Thyroid gland (tissue), 4 donors: ENCODE measurements around the gene DGAT2. TPM values are rescaled to one million over a fixed set of nuclear protein-coding genes. Genes with fewer than 3 reads are reported as not detected.

ENCODE experiments used
- DNase-seq, 2 donors: peaks; one replicate each; pipeline ENCODE4 v3.0.0-alpha.2; 2019
- H3K27ac ChIP-seq, 3 donors: fragments of 200-600 bp; sonication (generic); 1 replicate in 2 of 3; 2 replicates in 1 of 3; pipeline ENCODE4 v1.5.1; 2016 to 2019; ENCODE audit warnings: mild to moderate bottlenecking in 1 of 3, moderate library complexity in 1 of 3
- H3K27me3 ChIP-seq: fragments of 200-600 bp; sonication (generic); one replicate; pipeline ENCODE4 v1.5.1; 2019
- H3K36me3 ChIP-seq, 2 donors: fragments of 200-600 bp; sonication (generic); one replicate each; pipeline ENCODE4 v1.5.1; 2016 to 2019
- H3K4me1 ChIP-seq, 2 donors: fragments of 200-600 bp; sonication (generic); one replicate each; pipeline ENCODE4 v1.5.1; 2017 to 2019
- H3K4me3 ChIP-seq, 3 donors: fragments of 200-600 bp; sonication (generic); replicated peaks in 1 of 3; 1 replicate in 2 of 3; 2 replicates in 1 of 3; pipeline ENCODE4 v1.5.1; 2016; ENCODE audit warnings: mild to moderate bottlenecking in 1 of 3
- H3K9me3 ChIP-seq: fragments of 200-600 bp; sonication (generic); one replicate; pipeline ENCODE4 v1.5.1; 2017
- POLR2A ChIP-seq, 2 donors: fragments of 450-650 bp; IDR thresholded peaks; one replicate each; pipeline ENCODE4 v1.6.1; 2017; ENCODE audit warnings: antibody characterized with exemption in 2 of 2, mild to moderate bottlenecking in 2 of 2, moderate library complexity in 1 of 2
- WGBS, 2 donors: methylation state at CpG; one replicate each; pipeline ENCODE4 v1.1.5; 2017; 5-methylcytosine and 5-hydroxymethylcytosine counted together
- intact Hi-C: fragments of 100-400 bp; cut with DNase I; formaldehyde crosslinking; loops from one replicate; pipeline ENCODE4 v1.15.1; 2023
- total RNA-seq, 4 donors: library from RNA; depleted of rRNA; stranded (reverse); fragments of >200 nt; gene quantifications; one replicate each; pipeline ENCODE4 v1.2.3, GENCODE V29; 2016
- TF ChIP-seq, protein P1 (sequence below), 6 experiments: fragments of 200-600 bp in 3 of 6; fragments of 450-650 bp in 3 of 6; sonication (generic) in 3 of 6; IDR thresholded peaks; one replicate each; pipeline ENCODE4 v1.5.1; 2016 to 2019; ENCODE audit warnings: antibody characterized with exemption in 6 of 6, mild to moderate bottlenecking in 2 of 6, inconsistent platforms in 1 of 6, moderate library complexity in 1 of 6

The DGAT2 gene
- total RNA-seq, 4 donors from 2014 or later = 9.9 to 20.7 (median 16.3) TPM

DNA sequence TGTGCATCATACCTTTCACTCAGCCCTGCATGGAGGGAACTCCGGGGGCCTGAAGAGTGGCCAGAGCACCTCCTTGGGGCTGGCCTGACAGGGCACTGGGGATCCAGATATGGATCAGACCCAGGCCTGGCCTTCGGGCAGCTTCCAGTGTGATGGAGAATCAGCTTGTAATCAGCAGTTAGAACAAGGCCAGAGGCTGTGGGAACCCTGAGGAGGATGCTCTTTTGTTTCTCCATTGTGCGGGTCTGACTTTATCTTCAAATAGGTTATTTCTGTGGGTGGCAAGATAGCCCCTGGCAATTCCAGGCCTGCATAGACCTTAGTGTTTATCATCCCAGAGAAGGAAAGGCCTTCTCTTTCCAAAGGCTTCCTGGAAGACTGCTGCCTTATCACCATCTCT is 12.3 kb downstream of the DGAT2 start:
- TF ChIP-seq, protein P1, sequence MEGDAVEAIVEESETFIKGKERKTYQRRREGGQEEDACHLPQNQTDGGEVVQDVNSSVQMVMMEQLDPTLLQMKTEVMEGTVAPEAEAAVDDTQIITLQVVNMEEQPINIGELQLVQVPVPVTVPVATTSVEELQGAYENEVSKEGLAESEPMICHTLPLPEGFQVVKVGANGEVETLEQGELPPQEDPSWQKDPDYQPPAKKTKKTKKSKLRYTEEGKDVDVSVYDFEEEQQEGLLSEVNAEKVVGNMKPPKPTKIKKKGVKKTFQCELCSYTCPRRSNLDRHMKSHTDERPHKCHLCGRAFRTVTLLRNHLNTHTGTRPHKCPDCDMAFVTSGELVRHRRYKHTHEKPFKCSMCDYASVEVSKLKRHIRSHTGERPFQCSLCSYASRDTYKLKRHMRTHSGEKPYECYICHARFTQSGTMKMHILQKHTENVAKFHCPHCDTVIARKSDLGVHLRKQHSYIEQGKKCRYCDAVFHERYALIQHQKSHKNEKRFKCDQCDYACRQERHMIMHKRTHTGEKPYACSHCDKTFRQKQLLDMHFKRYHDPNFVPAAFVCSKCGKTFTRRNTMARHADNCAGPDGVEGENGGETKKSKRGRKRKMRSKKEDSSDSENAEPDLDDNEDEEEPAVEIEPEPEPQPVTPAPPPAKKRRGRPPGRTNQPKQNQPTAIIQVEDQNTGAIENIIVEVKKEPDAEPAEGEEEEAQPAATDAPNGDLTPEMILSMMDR (IDR thresholded peaks at IDR 0.05) = no peak
- no peak for TF ChIP-seq POLR2A (IDR thresholded peaks at IDR 0.05)
- Histone ChIP-seq H3K27ac (no peak overlapping the region), H3K36me3 (no peaks in the 10 kb centered on the region), H3K9me3 (no peaks in the 10 kb centered on the region), H3K27me3 (no peaks in the 10 kb centered on the region), H3K4me3 (no peak overlapping the region), H3K4me1 (no peaks in the 10 kb centered on the region)
- intact Hi-C loops = no loop called here
- WGBS, 2 donors = 92 to 100% methylated on average over 1 to 3 of the region's 3 CpGs
- DNase-seq = no peak

DNA sequence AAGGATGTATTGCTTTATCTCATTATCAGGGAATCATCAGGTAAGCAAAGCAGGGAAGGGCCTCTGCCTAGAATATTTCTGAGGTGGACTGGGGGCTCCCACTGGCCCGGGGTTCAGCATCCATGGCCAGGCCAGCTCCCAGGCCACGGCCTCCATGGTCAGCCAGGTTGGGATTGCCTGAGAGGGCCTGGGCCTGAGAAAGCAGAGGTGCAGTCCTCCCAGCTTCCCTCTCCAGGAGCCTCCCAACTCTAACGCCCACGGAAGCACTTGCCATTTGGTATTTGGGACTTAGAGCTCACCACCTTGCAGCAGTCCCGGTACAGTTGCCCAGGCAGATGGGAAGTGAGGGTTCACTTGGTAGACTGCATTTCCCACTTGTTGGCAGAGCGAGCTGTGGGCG is 12.7 kb downstream of the DGAT2 start:
- WGBS, 2 donors = 97 to 98% methylated on average over 5 to 7 of the region's 7 CpGs
- intact Hi-C loops = no loop called here
- H3K27me3 ChIP-seq = no peaks in the 10 kb centered on the region
- TF ChIP-seq POLR2A (IDR thresholded peaks at IDR 0.05) = no peak
- TF ChIP-seq, protein P1 (IDR thresholded peaks at IDR 0.05) = no peak
- DNase-seq = no peak
- no peaks in the 10 kb centered on the region for H3K9me3 ChIP-seq
- no peaks in the 10 kb centered on the region for H3K4me1 ChIP-seq
- no peak overlapping the region for H3K27ac ChIP-seq
- H3K4me3 ChIP-seq = no peak overlapping the region
- no peaks in the 10 kb centered on the region for H3K36me3 ChIP-seq

DNA sequence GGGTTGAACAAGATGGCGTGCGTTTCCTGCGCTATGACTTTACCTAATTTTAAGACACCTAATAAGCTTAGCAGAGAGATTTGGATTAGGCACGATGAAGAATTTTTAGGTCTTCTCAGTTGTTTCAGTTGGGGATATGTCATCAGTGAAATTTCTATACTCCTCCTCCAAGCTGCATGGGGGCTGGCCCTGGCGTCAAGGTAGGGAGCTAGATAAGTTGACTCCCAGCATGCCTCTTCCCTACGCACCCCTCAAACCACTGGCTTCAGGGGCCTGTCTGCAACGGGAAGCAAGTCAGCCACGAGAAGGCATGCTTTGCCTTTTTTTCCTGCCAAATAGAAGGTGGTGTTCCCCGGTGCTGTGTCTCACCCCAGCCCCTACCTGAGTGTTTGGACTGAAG is 13.3 kb downstream of the DGAT2 start:
- Histone ChIP-seq H3K4me3 (no peak overlapping the region), H3K27me3 (no peaks in the 10 kb centered on the region), H3K9me3 (no peaks in the 10 kb centered on the region), H3K36me3 (no peaks in the 10 kb centered on the region), H3K27ac (no peak overlapping the region), H3K4me1 (no peaks in the 10 kb centered on the region)
- intact Hi-C loops = no loop called here
- WGBS, 2 donors = 92 to 94% methylated on average over 9 of the region's 9 CpGs
- TF ChIP-seq POLR2A (IDR thresholded peaks at IDR 0.05) = no peak
- TF ChIP-seq, protein P1 (IDR thresholded peaks at IDR 0.05) = no peak
- no peak for DNase-seq

DNA sequence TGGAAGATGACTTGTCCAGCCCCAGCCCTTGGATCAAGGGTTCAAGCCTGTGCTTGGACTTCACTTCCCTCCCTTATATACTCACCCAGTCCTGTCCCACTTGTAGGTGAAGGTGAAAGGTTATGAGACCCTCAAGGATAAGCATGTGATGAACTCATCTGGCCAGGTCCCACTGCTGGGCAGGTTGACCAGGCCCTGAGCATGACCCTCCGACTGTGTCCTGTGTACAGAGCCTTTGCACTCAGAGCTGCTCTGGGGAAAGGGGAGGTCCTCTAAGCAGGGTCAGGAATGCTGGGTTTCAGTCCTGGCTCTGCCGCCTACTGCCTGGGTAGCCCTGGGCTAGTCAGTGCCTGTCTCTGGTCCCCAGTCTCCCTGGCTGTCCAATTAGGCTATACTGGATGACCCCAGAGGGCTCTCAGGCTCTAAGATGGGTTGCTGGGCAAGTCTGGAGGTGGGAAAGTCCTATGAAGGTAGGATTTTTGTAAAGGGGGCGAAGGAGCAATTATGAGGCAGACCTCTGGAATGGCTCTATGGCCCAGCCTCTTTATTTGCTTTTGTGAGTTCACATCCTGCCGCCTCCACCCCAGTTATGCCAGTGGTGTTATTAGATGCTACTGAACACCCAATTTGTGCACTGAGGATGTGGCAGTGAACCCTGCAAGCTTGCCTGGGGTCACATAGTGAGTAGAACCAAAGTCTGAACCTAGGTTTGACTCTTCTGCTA is 14.1 kb downstream of the DGAT2 start:
- intact Hi-C loops = no loop called here
- Histone ChIP-seq H3K36me3 (no peaks in the 10 kb centered on the region), H3K27me3 (no peaks in the 10 kb centered on the region), H3K4me3 (no peak overlapping the region), H3K9me3 (no peaks in the 10 kb centered on the region), H3K4me1 (no peaks in the 10 kb centered on the region), H3K27ac (no peak overlapping the region)
- 99 to 100% methylated on average over 3 to 4 of the region's 4 CpGs for WGBS, 2 donors
- DNase-seq = no peak
- TF ChIP-seq POLR2A (IDR thresholded peaks at IDR 0.05) = no peak
- TF ChIP-seq, protein P1 (IDR thresholded peaks at IDR 0.05) = no peak

DNA sequence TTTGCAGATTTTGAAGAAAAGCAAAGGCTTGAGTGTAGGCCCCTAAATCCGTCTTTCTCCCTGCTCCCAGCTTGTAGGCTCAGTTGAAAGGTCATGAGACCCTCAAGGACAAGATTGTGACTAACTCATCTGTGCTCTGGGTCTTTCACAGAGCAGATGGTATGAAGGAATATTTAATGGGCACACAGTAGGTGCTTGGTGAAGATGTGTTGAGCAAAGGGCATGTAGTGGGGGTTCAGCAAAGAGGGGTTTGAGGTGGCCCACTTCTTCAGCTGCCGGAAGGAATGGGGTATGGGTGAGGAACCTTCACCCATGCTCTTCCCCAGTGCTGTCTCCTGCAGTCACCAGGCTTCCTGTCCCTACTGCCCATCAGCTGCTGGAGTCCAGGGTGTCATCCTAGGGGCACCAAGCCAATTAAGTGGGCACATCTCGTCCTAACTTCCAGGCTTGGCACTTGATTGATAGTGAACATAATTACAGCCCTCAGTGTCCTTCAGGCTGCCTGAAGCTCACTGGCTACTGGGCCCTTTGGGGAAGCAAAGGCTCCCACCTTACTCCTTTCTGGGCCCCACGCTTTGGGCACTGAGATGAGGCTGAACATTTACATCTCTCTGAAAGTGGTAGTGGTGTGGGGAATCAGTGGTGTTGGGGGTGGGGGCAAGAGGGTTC is 15.0 kb downstream of the DGAT2 start:
- Histone ChIP-seq H3K9me3 (no peaks in the 10 kb centered on the region), H3K4me3 (no peak overlapping the region), H3K4me1 (no peaks in the 10 kb centered on the region), H3K27me3 (no peaks in the 10 kb centered on the region), H3K36me3 (no peaks in the 10 kb centered on the region), H3K27ac (no peak overlapping the region)
- TF ChIP-seq, protein P1 (IDR thresholded peaks at IDR 0.05) = no peak
- no peak for TF ChIP-seq POLR2A (IDR thresholded peaks at IDR 0.05)
- 78 to 96% methylated on average over 4 of the region's 4 CpGs for WGBS, 2 donors
- DNase-seq = no peak
- intact Hi-C loops = no loop called here
